HCT116 (cell line): Measurements from ENCODE around the gene ARHGEF40. TPM values are rescaled to one million over a fixed set of nuclear protein-coding genes. Genes with fewer than 3 reads are reported as not detected.

Experiments used
- ATAC-seq: fragments of 200-7000 bp; cut with Tn5 transposase; 2 replicates; pipeline ENCODE4 v1.9.1; 2020; ENCODE audit warnings: mild to moderate bottlenecking, moderate library complexity
- BruUV-seq: library from RNA; stranded (reverse); fragments of 400-500 nt; replicated peaks from 2 replicates; lab custom pipeline; 2021; lab: Mats Ljungman, UMichigan
- CTCF ChIA-PET: fragments of 300-600 bp; sonication (Branson Sonifier 250); formaldehyde crosslinking; loops from one replicate; lab custom pipeline; 2021; ENCODE audit warnings: antibody characterized with exemption; lab: Charles Lee
- POLR2A ChIA-PET: fragments of 300-600, 350-600 bp; sonication (Branson Sonifier 250); formaldehyde crosslinking; loops from one replicate; lab custom pipeline; 2021; ENCODE audit warnings: antibody characterized with exemption; lab: Charles Lee
- RAD21 ChIA-PET, 2 experiments: fragments of 300-600 bp; sonication (Branson Sonifier 250); formaldehyde crosslinking; loops; one replicate each; lab custom pipeline; 2023; ENCODE audit warnings: low total read pairs in 2 of 2; ENCODE audit not compliant: uncharacterized antibody in 2 of 2, unreplicated experiment in 2 of 2, low non-redundant PET in 1 of 2; lab: Charles Lee
- DNase-seq: peaks from one replicate; pipeline ENCODE4 v3.0.0-alpha.2; 2010; ENCODE audit warnings: low read depth, low spot score
- H2AFZ ChIP-seq: fragments of 200-600 bp; shearing (Covaris generic), sonication (generic); 2 replicates; pipeline ENCODE4 v1.6.1; 2017; ENCODE audit warnings: low read depth, mixed run types, mixed read lengths, antibody characterized with exemption, low read length; ENCODE audit not compliant: poor library complexity, severe bottlenecking
- H3K27ac ChIP-seq: 2 replicates; pipeline ENCODE4 v1.5.1; 2012; ENCODE audit warnings: low read depth, low read length
- H3K27me3 ChIP-seq: fragments of 200-600 bp; sonication (generic); 2 replicates; pipeline ENCODE4 v1.6.1; 2016; ENCODE audit warnings: mixed run types, low read length, mixed read lengths; ENCODE audit not compliant: insufficient read depth
- H3K36me3 ChIP-seq, 2 experiments: fragments of 200-500 bp in 1 of 2; fragments of 200-600 bp in 1 of 2; sonication (Bioruptor generic) in 1 of 2; sonication (generic) in 1 of 2; 2 replicates each; pipeline versions ENCODE4 v1.5.1 to v1.6.1; 2014 to 2016; ENCODE audit warnings: low read length in 2 of 2, inconsistent platforms in 1 of 2, mixed read lengths in 1 of 2, mixed run types in 1 of 2; ENCODE audit not compliant: insufficient read depth in 2 of 2, control insufficient read depth in 1 of 2
- H3K4me1 ChIP-seq, 2 experiments: fragments of 200-600 bp in 1 of 2; sonication (generic) in 1 of 2; 2 replicates each; pipeline versions ENCODE4 v1.5.1 to v1.6.1; 2012 to 2017; ENCODE audit warnings: low read length in 2 of 2, inconsistent platforms in 1 of 2, mild to moderate bottlenecking in 1 of 2, mixed read lengths in 1 of 2, mixed run types in 1 of 2, moderate library complexity in 1 of 2; ENCODE audit not compliant: insufficient read depth in 2 of 2, control insufficient read depth in 1 of 2
- H3K4me2 ChIP-seq: fragments of 200-600 bp; sonication (generic); 2 replicates; pipeline ENCODE4 v1.6.1; 2017; ENCODE audit warnings: mixed run types, low read length, mixed read lengths
- H3K4me3 ChIP-seq, 2 experiments: fragments of 200-600 bp in 1 of 2; sonication (generic) in 1 of 2; replicated peaks in 1 of 2; 2 replicates each; pipeline ENCODE4 v1.5.1; 2011 to 2016; ENCODE audit warnings: low read length in 2 of 2, control low read depth in 1 of 2, low read depth in 1 of 2, mild to moderate bottlenecking in 1 of 2, mixed read lengths in 1 of 2, mixed run types in 1 of 2
- H3K79me2 ChIP-seq: fragments of 200-600 bp; sonication (generic); 2 replicates; pipeline ENCODE4 v1.6.1; 2017; ENCODE audit warnings: mild to moderate bottlenecking, mixed run types, low read length, moderate library complexity, mixed read lengths; ENCODE audit not compliant: insufficient read depth
- H3K9ac ChIP-seq: fragments of 200-600 bp; sonication (generic); 2 replicates; pipeline ENCODE4 v1.6.1; 2016; ENCODE audit warnings: low read length, mixed read lengths
- H3K9me2 ChIP-seq: fragments of 200-600 bp; sonication (generic), shearing (Covaris generic); 2 replicates; pipeline ENCODE4 v1.6.1; 2017; ENCODE audit warnings: mixed run types, mild to moderate bottlenecking, moderate library complexity; ENCODE audit not compliant: insufficient read depth
- H3K9me3 ChIP-seq, 2 experiments: fragments of 200-500 bp in 1 of 2; fragments of 200-600 bp in 1 of 2; sonication (Bioruptor generic) in 1 of 2; sonication (generic) in 1 of 2; 2 replicates each; pipeline ENCODE4 v1.6.1; 2014 to 2017; ENCODE audit warnings: low read length in 2 of 2, mixed read lengths in 2 of 2, inconsistent platforms in 1 of 2, low read depth in 1 of 2, mild to moderate bottlenecking in 1 of 2, mixed run types in 1 of 2, moderate library complexity in 1 of 2; ENCODE audit not compliant: control insufficient read depth in 1 of 2, insufficient read depth in 1 of 2
- H4K20me1 ChIP-seq: fragments of 200-600 bp; sonication (generic), shearing (Covaris generic); 2 replicates; pipeline ENCODE4 v1.6.1; 2017; ENCODE audit warnings: mixed run types, mild to moderate bottlenecking, moderate library complexity; ENCODE audit not compliant: insufficient read depth
- CBX3 ChIP-seq: IDR thresholded peaks from 2 replicates; pipeline ENCODE4 v1.6.1; 2012; ENCODE audit warnings: low read depth
- CTCF ChIP-seq, 3 experiments: fragments of 200-600 bp in 1 of 3; sonication (generic) in 1 of 3; IDR thresholded peaks in 2 of 3; conservative IDR thresholded peaks in 1 of 3; 2 replicates each; pipeline ENCODE4 v1.5.1; 2012 to 2017; ENCODE audit warnings: low read depth in 2 of 3, low read length in 2 of 3, antibody characterized with exemption in 1 of 3, borderline replicate concordance in 1 of 3, control low read depth in 1 of 3, mild to moderate bottlenecking in 1 of 3, mixed read lengths in 1 of 3, mixed run types in 1 of 3, moderate library complexity in 1 of 3; ENCODE audit not compliant: insufficient read depth in 1 of 3
- EGR1 ChIP-seq: IDR thresholded peaks from 2 replicates; pipeline ENCODE4 v1.6.1; 2012; ENCODE audit warnings: low read depth
- FOSL1 ChIP-seq: IDR thresholded peaks from 2 replicates; pipeline ENCODE4 v1.6.1; 2012; ENCODE audit warnings: low read depth
- JUND ChIP-seq: IDR thresholded peaks from 2 replicates; pipeline ENCODE4 v1.6.1; 2012
- TCF7L2 ChIP-seq: IDR thresholded peaks from 2 replicates; pipeline ENCODE4 v1.7.0; 2011; ENCODE audit warnings: borderline replicate concordance, inconsistent platforms; ENCODE audit not compliant: insufficient read depth, insufficient read length; ENCODE audit errors: extremely low read depth
- ZNF274 ChIP-seq: fragments of 200-500 bp; sonication (Bioruptor generic); IDR thresholded peaks from 2 replicates; pipeline ENCODE4 v1.6.1; 2014; ENCODE audit warnings: mild to moderate bottlenecking, low read depth, low read length, inconsistent platforms
- intact Hi-C: fragments of 100-400 bp; cut with micrococcal nuclease; formaldehyde crosslinking; loops from 2 replicates; pipeline ENCODE4 v1.10.0; 2022
- total RNA-seq: library from RNA; stranded (reverse); gene quantifications from one replicate; pipeline ENCODE4 v1.2.1, GENCODE V29; 2021; ENCODE audit not compliant: unreplicated experiment

The ARHGEF40 gene
- total RNA-seq, 1 experiment from 2014 or later: 6.3 TPM

GRCh38 chr14:21023817-21024584, 46.1 kb upstream of the ARHGEF40 start:
- POLR2A ChIA-PET: no interaction called here
- H3K27ac ChIP-seq: peak overlapping the region; percentile 46; the same call in 1 of the 2 replicates
- no peak for DNase-seq

More at GRCh38 chr14:21023817-21024584, 46.1 kb upstream of the ARHGEF40 start:
- Histone ChIP-seq H3K36me3 (no peaks in the 10 kb centered on the region), H2AFZ (no peak overlapping the region), H3K27me3 (no peaks in the 10 kb centered on the region), H3K79me2 (no peaks in the 10 kb centered on the region), H3K4me2 (peak overlapping the region; percentile 85), H3K9me3 (no peaks in the 10 kb centered on the region), H3K9me2 (no peaks in the 10 kb centered on the region), H4K20me1 (no peaks in the 10 kb centered on the region), H3K4me1 (peaks cover 14 to 21% of the 10 kb centered on the region in 2 experiments; a peak in 3 of 4 replicates), H3K4me3 (peak overlapping the region; percentile 66 to 72), H3K9ac (peak overlapping the region; percentile 66)
- ChIA-PET CTCF (interaction anchor here (2.5 kb wide), 1 partner anchor 9 kb away, joined by 10 read pairs; no protein-coding TSS in a partner anchor), RAD21 (no interaction called here)
- ATAC-seq: no peak
- TF ChIP-seq FOSL1 (no peak), TCF7L2 (no peak), ZNF274 (no peak), JUND (no peak), CTCF (IDR thresholded peaks at IDR 0.05 in 2 of 3, conservative IDR thresholded peaks at IDR 0.05 in 1 of 3; ENCODE audit: borderline replicate concordance in 1 of 3, insufficient read depth in 1 of 3, low read depth in 2 of 3, low read length in 2 of 3) (no peak), CBX3 (no peak), EGR1 (no peak)
- BruUV-seq: no TSS peak
- intact Hi-C loops: no loop called here
